Measurements from ENCODE around the gene CPEB3.

The CPEB3 gene

DNA sequence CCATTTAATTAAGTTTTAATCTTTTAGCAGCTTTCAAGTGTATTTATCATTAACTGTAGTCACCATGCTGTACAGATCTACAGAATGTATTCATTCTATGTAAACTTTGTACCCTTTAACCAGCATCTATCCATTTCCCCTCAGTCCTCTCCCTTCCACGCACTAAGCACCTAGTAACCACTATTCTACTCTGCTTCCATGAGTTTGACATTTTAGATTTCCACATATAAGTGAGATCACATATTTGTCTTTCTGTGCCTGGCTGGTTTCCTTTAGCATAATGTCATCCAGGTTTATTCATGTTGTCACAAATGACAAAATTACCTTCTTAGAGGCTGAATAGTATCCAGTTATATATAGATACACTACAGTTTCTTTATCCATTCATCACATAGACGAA lies 287.6 kb downstream of the CPEB3 start:
- Mint-ChIP-seq H3K9me3 (peaks cover 7% of the 10 kb centered on the region), H3K36me3 (ENCODE audit: low read depth) (peaks cover 90% of the 10 kb centered on the region), H3K4me1 (ENCODE audit: low read depth) (peaks cover 1% of the 10 kb centered on the region), H3K27ac (peak overlapping the region; percentile 56), H3K4me3 (no peak overlapping the region), H3K27me3 (no peaks in the 10 kb centered on the region)
- no peak for DNase-seq

DNA sequence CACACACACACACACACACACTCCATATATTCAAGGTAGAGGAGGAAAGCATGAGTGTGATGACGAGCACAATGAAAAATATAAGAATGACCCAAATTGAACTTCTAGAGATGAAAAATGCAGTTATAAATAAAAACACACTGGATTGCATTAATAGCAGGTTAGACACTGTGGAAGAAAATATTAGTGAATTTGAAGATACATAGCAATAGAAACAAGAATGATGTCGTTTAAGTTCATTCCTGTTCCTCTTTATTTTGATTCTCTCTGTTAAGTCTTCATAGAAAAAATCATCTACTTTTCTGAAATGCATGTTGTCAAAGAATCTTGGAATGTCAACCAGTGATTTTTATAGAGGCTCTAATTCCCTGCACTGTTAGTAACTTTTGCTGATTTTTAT lies 288.9 kb downstream of the CPEB3 start:
- Mint-ChIP-seq H3K36me3 (ENCODE audit: low read depth) (peaks cover 93% of the 10 kb centered on the region), H3K27me3 (no peaks in the 10 kb centered on the region), H3K27ac (no peak overlapping the region), H3K4me1 (ENCODE audit: low read depth) (peaks cover 1% of the 10 kb centered on the region), H3K9me3 (peaks cover 7% of the 10 kb centered on the region), H3K4me3 (no peak overlapping the region)
- no peak for DNase-seq

DNA sequence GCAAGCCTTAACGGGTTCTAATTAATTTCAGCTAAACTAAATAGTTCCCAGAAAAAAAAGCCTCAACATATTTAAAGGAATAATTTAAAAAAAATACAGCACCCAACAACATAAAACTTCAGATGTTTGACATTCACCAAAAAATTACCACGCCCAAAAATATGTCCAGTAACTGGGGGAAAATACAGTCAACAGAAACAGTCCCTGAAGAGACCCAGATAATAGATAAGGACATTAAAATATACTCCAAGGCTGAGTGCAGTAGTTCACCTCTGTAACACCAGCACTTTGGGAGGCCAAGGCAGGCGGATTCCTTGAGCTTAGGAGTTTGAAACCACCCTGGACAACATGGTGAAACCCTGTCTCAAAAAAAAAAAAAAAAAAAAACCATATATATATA lies 289.3 kb downstream of the CPEB3 start:
- H3K9me3 Mint-ChIP-seq: peaks cover 7% of the 10 kb centered on the region
- H3K27ac Mint-ChIP-seq: no peak overlapping the region
- H3K27me3 Mint-ChIP-seq: no peaks in the 10 kb centered on the region
- H3K4me1 Mint-ChIP-seq (ENCODE audit: low read depth): peaks cover 1% of the 10 kb centered on the region
- no peak for DNase-seq
- peaks cover 93% of the 10 kb centered on the region for H3K36me3 Mint-ChIP-seq (ENCODE audit: low read depth)
- no peak overlapping the region for H3K4me3 Mint-ChIP-seq
